ENCODE data around the gene PANX2.

Gene PANX2

DNA sequence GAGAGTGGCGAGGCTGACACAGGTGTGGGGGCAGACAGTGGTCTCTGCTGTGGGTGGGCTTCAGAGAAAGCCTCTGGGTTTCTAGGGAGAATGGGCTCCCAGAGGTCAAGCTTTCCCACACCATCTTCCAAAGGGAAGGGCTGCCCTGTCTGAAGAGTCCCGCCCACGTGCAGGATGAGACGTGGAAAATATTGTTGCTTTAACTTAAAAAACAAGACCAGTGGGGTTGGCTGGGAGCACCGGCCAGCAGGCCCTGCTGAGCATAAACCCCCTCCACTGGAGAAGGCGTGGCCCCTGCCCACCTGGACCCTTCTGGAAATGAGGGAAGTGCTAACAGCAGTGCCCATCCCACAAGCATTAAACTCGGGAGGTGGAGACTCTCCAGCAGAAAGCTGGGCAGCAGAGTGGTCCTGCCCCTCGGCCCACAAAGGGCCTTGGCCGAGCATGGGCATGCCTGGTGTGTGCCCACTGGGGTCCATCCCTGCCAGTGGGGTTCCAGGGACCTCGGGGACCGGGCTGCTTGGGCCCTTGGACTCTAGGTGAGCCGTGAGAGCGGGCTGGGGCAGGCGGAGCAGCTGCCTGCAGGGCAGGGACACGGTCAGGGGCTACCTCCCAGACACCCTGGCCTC, 45.6 kb downstream of the PANX2 start:
- DNase-seq (ENCODE audit: low read depth): no peak

DNA sequence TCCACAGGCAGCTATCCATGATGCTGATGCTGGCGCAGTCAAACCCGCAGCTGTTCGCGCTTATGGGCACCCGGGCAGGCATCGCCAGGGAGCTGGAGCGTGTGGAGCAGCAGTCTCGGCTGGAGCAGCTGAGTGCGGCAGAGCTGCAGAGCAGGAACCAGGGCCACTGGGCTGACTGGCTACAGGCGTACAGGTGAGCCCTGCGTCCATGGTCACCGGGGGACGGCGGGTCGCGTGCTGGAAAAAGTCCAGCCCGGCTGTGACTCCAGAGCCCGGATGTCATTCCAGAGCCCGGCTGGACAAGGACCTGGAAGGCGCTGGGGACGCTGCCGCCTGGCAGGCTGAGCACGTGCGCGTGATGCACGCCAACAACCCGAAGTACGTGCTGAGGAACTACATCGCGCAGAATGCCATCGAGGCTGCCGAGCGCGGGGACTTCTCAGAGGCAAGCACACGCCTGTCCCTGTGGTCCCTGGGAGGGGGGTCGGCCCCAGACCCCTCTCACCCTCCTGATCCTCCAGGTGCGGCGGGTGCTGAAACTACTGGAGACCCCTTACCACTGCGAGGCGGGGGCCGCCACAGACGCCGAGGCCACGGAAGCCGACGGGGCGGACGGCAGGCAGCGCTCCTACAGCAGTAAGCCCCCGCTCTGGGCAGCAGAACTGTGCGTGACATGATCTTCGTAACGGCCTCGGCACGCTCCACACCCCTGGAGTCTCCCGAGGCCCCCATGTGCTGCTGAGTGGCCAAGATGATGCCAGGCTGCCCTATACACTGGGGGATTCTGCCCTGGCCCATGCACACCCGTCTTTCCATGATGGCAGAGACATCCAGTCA, 46.4 kb downstream of the PANX2 start:
- DNase-seq (ENCODE audit: low read depth): no peak

- no peak for DNase-seq (ENCODE audit: low read depth)
Observed at GRCh38 chr22:50217543-50218152, 47.1 kb downstream of the PANX2 start.

- no peak for DNase-seq (ENCODE audit: low read depth)
Observed at GRCh38 chr22:50218153-50218995, 47.8 kb downstream of the PANX2 start.

DNA sequence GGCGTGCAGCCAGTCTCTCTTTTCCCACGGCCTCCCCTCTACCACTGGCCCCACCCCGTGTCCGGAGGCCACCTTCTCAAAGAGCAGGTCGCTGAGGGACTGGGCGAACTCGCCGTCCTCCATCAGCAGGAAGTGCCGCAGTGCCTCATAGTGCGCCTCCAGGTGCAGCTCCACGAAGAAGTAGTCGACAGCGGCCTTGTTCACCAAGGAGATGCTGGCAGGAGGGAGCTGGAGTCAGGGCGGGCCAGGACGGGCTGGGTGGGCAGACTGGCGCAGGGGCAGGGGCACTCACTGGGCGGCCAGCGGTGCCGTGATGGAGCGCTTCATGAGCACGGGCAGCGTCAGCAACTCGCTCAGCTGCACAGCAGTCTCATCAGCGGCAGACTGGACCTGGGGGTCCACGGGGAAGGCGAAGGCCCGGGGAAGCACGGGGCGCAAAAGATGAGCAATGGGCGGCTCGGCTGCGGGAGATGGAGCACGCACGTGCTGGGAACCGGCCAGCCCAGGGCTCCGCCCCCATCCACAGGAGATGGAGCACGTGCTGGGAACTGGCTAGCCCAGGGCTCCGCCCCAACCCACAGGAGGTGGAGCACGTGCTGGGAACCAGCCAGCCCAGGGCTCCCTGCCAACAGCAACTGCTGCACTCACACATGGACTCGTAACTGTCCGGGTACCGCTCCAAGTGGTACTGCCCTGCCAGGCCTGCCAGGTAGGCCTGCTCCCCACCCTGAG, 48.6 kb downstream of the PANX2 start:
- DNase-seq (ENCODE audit: low read depth): no peak

GRCh38 chr22:50219800-50220602, 49.5 kb downstream of the PANX2 start:
- DNase-seq (ENCODE audit: low read depth): no peak

- no peak for DNase-seq (ENCODE audit: low read depth)
Observed at GRCh38 chr22:50220603-50221409, 50.3 kb downstream of the PANX2 start.

GRCh38 chr22:50221410-50222300, 51.1 kb downstream of the PANX2 start:
- DNase-seq (ENCODE audit: low read depth): no peak

- DNase-seq (ENCODE audit: low read depth): no peak
Observed at GRCh38 chr22:50222508-50222907, 52.0 kb downstream of the PANX2 start.

DNA sequence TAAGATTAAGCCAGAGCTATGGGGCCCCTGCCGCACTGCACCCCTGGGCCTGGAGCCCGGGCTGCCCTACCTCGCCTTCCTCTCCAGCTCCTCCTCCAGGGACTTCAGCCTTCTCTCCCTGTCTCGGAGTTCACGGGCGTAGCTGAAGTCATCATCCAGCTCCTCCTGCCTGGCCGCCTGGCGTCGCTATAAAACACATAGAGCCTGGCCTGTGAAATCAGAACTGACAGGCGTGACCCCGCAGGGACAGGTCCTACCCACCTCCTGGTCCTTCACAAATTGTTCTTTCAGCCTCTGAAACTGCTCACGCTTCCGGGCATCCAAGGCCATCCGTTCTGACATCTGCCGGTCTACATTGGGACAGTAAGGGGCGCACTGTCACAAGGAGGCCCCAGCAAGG, 53.5 kb downstream of the PANX2 start:
- DNase-seq (ENCODE audit: low read depth): no peak

DNA sequence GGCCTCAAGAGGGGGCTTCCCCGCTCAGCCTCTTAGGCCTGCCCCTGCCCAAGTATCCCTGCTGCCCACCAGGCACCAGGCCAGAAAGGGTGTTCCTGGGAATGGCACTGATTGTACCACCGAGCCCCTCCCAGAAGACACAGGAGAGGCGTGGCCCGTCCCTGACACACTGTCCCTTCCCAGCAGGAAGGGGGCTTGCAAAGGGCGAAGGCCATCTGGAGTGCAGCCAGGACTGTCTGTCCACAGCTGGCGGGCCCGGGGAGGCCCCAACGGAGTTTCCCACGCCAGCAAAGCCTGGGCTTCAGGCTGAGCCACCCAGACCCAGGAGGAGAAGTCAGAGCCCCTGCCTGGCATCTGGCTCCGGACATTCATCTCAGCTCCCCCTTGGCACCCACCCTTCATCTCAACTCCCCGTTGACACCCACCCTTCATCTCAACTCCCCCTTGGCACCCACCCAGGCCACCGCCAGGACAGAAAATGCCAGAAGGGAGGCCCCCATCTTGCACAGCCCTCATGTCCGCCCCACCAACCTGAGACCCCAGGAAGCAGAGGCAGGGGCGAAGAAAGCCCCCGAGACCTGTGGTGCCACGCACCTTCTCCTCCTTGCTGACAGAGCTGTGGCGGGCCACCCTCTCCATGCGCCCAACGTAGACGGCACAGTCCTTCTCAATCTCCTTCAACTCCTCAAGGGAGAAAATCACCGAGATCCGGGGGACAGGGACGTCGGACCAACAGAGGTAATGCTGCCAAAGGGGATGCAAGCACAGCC, 54.9 kb downstream of the PANX2 start:
- no peak for DNase-seq (ENCODE audit: low read depth)

- no peak for DNase-seq (ENCODE audit: low read depth)
Observed at GRCh38 chr22:50226063-50226874, 55.7 kb downstream of the PANX2 start.

DNA sequence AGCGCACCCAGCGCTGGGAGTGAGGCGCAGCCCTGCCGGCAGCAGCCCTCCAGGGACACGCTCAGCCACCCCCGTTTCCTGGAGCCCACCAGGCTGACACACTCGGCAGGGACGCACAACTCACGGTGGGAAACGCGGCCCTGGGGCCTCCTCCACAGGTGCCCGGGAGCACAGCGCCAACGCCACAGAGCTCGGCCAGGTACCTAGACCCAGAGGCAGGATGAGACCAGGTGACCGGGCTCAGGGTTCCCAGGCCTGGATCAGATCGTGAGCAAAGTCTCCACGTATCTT, 56.3 kb downstream of the PANX2 start:
- no peak for DNase-seq (ENCODE audit: low read depth)

DNA sequence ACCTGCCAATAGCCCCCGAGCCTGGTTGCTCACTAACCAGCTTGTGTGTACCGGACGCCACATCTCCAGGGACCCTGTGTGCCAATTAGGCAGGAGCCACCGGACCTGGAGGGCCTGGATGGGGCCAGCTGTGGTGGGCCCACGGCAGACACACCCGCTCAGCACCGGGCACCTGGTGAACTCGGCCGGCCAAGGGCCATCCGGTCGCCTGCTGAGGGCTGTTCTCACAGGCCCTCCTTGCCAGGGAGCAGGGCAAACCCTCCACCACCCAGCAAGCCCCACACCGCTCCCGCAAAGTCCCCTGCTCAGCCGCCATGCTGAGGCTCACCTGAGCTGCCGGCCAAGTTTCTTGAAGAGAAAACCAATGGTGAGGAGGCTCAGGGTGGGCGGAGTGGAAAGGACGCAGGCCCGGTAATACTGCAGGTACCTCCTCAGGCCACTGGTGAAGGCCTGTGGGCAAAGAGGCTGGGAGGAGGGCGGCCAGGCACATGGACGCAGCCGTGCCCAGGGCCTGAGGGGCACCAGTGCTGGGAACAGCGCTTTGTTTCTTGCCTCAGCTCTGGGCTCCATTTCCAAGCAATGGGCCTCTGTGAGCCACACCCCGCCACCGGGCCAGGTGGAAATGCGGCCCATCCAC, 57.2 kb downstream of the PANX2 start:
- no peak for DNase-seq (ENCODE audit: low read depth)

GRCh38 chr22:50228366-50228765, 57.8 kb downstream of the PANX2 start:
- no peak for DNase-seq (ENCODE audit: low read depth)

GRCh38 chr22:50229370-50229769, 58.8 kb downstream of the PANX2 start:
- no peak for DNase-seq (ENCODE audit: low read depth)

Data from activated T-cell treated with anti-CD3 and anti-CD28 coated beads for 48 hours (primary cell).